GM19372 (cell line): ENCODE measurements around the gene LMBRD2.

Experiments used
- ATAC-seq: cut with Tn5 transposase; IDR thresholded peaks from one replicate; pipeline ENCODE4 v1.9.1; 2021; ENCODE audit warnings: mild to moderate bottlenecking, low read depth, moderate library complexity; ENCODE audit not compliant: unreplicated experiment

Gene LMBRD2

GRCh38 chr5:36125868-36126267 lies 25.8 kb downstream of the LMBRD2 start:
- no peak for ATAC-seq

GRCh38 chr5:36111238-36111637 lies 40.4 kb downstream of the LMBRD2 start:
- ATAC-seq, result no peak

GRCh38 chr5:36108758-36109460 lies 42.8 kb downstream of the LMBRD2 start:
- no peak for ATAC-seq

- no peak for ATAC-seq
Observed at GRCh38 chr5:36105819-36106218, 45.9 kb downstream of the LMBRD2 start.

- no peak for ATAC-seq
Observed at GRCh38 chr5:36099748-36100147, 51.9 kb downstream of the LMBRD2 start.

GRCh38 chr5:36096486-36096885 lies 55.2 kb downstream of the LMBRD2 start:
- no peak for ATAC-seq

GRCh38 chr5:36089989-36090388 lies 61.7 kb downstream of the LMBRD2 start:
- peak; percentile 76 for ATAC-seq

- peak; percentile 91 for ATAC-seq
Observed at GRCh38 chr5:36079200-36079781, 72.4 kb downstream of the LMBRD2 start.

- no peak for ATAC-seq
Observed at GRCh38 chr5:36078430-36078829, 73.3 kb downstream of the LMBRD2 start.

- peak; percentile 84 for ATAC-seq
Observed at GRCh38 chr5:36073595-36074216, 78.0 kb downstream of the LMBRD2 start.

GRCh38 chr5:36070687-36071571 lies 80.8 kb downstream of the LMBRD2 start:
- no peak for ATAC-seq

- ATAC-seq, result no peak
Observed at GRCh38 chr5:36068751-36069281, 82.9 kb downstream of the LMBRD2 start.

GRCh38 chr5:36066540-36067210 lies 85.0 kb downstream of the LMBRD2 start, which contains the start of gene UGT3A2:
Gene UGT3A2, minus strand, starts transcription at chr5:36066882. Its CDS starts 93 bp downstream, at chr5:36066789.
- ATAC-seq, result no peak

- ATAC-seq, result no peak
Observed at GRCh38 chr5:36066001-36066539, 85.6 kb downstream of the LMBRD2 start.

GRCh38 chr5:36060420-36060887 lies 91.2 kb downstream of the LMBRD2 start:
- no peak for ATAC-seq

- no peak for ATAC-seq
Observed at GRCh38 chr5:36059571-36060419, 91.9 kb downstream of the LMBRD2 start.

GRCh38 chr5:36058776-36059175 lies 92.9 kb downstream of the LMBRD2 start:
- no peak for ATAC-seq

- no peak for ATAC-seq
Observed at GRCh38 chr5:36057386-36057785, 94.3 kb downstream of the LMBRD2 start.

- no peak for ATAC-seq
Observed at GRCh38 chr5:36056422-36056821, 95.3 kb downstream of the LMBRD2 start.
